ENCODE results near the gene HIRIP3. TPM values are rescaled to one million over a fixed set of nuclear protein-coding genes. Genes with fewer than 3 reads are reported as not detected.

HIRIP3 gene
- total RNA-seq, 1 donor from 2014 or later: 43.0 TPM

DNA sequence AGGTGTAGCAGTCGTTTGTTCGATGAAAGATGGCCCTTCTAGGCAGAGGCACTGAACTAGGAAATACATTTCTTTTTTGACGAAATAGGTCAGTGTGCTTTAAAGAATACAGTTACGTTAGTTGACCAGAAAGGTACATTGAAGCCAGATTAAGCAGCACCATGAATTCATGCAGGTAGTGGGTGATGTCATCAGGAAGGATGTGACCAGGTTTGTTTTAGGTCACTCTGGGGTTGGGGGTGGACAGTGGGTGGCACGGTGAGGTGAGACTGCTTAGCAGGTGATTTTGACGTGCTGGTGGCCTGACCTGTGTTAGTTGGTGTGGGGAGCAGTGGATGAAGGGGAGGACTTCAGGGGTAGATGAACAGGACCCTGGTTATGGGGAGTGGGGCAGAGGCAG lies 4.2 kb upstream of the HIRIP3 start:
- intact Hi-C loops (cut with micrococcal nuclease): loop anchor here (5.0 kb wide), 1 partner anchor 182 kb away; the partner anchor contains the start of gene PAGR1

DNA sequence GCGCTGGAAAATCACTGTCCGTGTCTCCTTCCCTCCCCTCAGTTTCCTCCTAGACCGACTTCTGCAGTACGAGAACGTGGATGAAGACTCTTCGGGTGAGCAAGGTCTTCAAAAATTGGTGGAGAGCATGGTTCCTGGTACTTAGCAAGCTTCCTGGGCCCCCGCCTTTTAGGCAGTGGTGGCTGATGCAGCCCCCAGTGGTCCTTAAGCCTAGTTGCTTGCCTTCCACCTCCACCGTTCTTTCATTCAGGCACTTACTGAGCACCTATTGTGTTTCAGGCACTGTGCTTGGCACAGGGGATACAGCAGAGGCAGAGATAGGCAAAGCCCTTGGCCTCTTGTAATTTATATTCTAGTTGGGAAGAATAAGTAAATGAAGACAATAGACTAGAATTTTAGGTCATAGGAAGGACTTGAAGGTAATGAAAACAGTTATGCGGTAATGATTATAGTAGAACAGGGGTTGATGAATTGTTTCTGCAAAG lies 1.4 kb upstream of the HIRIP3 start:
- intact Hi-C loops (cut with micrococcal nuclease): loop anchor here (1.0 to 5.0 kb wide), 4 partner anchors 24 to 180 kb away; partner anchors contain the start of genes CDIPT, KCTD13, PAGR1 and TAOK2

DNA sequence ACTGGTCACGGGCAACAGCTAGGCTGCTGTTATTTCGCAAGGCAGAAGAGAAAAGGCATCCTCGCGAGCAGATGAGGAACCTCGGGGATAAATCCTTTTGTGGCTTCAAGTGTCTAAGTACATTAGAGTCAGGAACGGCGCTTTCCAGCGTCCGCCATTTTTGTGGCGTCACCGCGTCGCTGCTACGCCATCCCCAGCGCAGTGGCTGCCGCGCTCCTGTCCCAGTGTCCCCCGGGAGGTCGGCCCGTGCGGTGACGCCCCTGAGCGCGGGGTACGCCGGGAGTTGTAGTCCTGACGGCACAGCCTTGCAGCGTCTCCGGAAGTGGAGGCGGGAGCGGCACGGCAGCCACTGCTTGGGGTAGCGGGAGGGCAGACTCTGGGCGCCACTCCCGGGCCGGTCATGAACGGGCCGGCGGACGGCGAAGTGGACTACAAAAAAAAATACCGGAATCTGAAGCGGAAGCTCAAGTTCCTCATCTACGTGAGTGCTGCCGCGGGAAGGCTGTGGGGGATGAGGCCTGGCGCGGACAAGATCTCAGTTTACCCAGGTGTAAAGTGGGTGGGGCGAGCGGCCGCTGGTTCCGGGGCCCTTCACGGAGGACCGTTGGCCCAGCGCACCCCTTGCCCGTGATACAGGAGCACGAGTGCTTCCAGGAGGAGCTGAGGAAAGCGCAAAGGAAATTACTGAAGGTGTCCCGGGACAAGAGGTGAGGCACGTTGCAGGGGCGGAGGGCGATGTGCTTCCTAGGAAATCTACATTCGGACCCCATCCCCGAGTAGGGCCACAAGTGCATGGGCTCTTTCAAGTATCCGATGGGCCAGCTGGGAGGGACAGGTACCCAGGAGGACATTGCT lies 721 bp upstream of the HIRIP3 start, which contains the start of gene INO80E:
INO80E (plus strand) TSS at position 331 of the 855 bp plus-strand sequence; CDS start at position 401, 70 bp downstream.
- intact Hi-C loops (cut with micrococcal nuclease): loop anchor here (1.0 to 5.0 kb wide), 4 partner anchors 23 to 179 kb away; partner anchors contain the start of genes CDIPT, KCTD13, PAGR1 and TAOK2

DNA sequence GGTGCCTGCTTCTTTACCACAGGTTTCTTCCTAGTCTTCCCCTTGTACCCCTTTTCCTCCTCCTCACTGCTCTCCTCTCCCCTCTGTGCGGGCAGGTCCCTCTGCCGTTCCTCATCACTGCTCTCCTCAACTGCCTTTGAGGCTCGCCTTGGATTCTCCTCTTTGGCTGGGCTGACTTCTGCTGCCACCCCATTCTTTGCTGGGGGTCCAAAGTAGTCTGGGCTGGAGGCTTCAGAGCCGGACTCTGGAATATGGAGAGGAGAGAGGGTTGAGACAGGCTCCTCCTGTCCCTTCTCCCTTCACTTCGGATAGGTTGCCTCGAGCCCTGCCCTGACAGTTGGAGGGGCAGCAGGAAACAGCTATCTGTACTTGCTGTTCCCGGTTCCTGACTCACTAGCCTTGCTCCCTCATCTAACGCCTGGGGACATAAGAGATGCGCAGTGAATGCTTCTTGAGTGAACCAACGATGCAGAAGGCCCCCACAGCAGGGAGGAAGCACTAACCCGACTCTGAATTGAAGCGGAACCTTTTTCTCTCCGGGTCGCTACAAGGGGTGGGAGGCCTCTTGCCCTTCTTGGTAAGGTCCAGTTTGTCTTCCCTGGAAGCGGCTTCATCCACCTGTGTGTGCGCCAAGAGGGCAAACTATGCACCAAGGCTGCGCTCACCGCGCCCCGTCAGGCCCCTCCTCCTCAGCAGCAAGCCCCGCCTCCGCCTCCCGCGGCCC lies 655 bp downstream of the HIRIP3 start:
- intact Hi-C loops (cut with micrococcal nuclease): loop anchor here (5.0 kb wide), 1 partner anchor 177 kb away; the partner anchor contains the start of gene PAGR1

DNA sequence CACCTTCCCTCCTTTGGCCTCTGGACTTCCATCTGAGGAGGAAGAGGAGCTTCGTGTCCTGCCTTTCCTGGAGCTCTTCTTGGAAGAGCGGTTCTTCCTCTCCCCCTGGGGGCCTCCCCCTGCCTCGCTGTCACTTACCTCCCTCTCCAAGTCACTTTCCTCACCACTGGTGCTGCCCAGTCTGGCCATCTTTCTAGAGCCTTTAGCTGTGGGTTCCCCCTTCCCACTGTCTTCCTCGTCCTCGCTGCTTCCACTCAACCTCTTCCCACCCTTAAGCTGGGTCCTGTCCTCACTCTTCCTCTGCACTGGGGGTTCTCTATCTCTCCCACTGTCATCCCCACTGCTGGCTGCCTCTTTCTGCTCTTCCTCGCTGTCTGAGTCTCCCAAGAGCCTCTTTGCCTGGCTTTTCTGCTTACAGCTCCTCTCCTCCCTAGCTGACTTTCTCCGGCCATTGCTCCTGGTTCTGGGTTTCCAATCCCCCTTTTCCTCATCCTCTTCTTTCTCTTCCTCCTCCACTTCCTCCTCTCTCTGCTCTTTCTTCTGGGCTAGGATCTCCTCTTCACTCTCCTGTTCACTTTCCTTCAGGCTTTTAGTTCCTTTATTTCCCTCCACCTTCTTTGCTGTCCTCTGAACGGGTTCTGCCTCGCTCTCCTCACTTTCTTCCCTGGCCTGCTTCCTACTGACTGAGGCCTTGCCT lies 1.4 kb downstream of the HIRIP3 start:
- intact Hi-C loops (cut with micrococcal nuclease): no loop called here

DNA sequence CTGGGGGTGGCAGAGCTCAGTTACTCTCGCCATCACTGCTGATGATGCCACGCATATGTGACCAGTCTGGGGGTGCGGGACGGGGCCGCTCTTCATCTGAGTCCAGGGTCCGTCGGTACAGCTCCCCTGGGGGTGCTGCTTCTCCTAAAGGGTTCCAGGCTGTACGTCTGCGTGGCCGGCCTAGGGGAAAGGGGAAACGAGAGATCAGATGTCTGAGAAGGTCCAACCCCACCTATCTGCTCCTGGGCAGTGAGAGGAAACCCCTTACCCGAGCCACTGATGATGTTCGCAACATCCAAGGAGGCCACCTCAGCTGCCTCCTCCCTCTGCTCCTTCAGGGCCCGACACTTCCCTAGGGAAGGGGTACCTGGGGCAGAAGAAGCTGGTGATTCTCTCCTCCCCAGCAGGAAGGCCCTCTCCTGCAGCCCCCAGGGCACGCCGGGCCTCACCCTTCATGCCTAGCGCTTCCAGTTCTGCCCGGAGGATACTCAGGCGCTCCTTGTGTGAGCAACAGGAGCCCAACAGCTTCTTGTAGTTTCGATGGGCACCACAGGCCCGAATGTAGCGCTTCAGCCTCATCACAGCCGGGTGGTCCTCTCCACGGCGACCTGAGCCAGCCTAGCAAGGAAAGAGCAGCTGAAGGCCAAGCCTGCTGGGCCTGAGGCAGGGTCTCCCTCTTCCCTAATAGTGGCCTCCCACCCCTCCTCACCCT lies 2.1 kb downstream of the HIRIP3 start:
- intact Hi-C loops (cut with micrococcal nuclease): no loop called here

DNA sequence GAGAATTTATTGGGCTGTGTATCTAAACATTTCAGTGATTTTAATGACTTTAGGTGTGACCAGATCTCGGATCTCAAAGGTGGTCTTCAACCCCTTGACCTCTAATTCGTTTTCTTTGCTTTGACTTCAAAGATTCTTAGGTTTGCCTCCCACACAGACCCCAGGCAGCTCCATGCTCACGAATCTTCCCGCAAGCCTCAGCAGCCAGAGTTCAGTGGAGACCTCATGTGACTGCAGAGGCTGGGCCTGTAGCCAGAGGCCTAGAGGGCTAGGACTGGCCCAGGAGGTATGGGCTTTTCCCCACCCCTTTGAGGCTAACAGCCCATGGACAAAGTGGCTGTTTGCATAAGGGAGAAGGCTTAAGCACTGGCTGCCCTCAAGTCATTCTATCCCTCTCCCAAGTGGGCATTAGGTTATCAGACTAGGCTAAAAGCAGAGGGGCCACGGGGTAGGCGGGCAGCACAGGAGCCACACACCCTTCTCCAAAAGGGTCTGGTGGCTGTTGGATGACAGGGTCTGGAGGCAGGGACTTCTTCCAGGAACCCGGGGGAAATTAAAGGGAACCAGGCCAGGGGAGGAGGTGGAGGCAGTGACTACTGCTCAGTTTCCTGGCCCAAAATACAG lies 3.0 kb downstream of the HIRIP3 start:
- intact Hi-C loops (cut with micrococcal nuclease): no loop called here

DNA sequence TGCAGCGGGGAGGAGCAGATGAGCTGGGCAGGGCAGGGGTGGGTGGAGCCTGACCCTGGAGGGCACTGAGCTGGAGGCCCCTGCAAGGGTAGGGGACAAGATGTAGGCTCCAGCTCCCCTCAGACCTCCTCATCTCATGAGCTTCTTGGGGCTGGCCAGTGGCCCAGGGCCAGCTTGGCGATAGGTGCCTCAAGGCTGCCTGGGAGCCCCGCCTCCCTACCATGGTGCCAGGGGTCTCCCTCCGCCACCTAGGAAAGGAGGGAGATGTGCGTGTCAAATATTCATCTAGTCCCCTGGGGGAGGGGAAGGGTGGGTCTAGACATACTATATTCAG lies 3.9 kb downstream of the HIRIP3 start:
- intact Hi-C loops (cut with micrococcal nuclease): no loop called here

DNA sequence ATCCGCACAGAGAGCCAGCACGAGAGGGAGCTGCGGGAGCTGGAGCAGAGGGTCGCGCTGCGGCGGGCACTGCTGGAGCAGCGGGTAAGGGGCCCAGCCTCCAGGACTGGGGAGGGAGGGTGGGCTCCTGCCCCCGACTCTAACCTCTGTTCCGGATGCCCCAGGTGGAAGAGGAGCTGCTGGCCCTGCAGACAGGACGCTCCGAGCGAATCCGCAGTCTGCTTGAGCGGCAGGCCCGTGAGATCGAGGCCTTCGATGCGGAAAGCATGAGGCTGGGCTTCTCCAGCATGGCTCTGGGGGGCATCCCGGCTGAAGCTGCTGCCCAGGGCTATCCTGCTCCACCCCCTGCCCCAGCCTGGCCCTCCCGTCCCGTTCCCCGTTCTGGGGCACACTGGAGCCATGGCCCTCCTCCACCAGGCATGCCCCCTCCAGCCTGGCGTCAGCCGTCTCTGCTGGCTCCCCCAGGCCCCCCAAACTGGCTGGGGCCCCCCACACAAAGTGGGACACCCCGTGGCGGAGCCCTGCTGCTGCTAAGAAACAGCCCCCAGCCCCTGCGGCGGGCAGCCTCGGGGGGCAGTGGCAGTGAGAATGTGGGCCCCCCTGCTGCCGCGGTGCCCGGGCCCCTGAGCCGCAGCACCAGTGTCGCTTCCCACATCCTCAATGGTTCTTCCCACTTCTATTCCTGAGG lies 4.4 kb downstream of the HIRIP3 start:
- intact Hi-C loops (cut with micrococcal nuclease): no loop called here

DNA sequence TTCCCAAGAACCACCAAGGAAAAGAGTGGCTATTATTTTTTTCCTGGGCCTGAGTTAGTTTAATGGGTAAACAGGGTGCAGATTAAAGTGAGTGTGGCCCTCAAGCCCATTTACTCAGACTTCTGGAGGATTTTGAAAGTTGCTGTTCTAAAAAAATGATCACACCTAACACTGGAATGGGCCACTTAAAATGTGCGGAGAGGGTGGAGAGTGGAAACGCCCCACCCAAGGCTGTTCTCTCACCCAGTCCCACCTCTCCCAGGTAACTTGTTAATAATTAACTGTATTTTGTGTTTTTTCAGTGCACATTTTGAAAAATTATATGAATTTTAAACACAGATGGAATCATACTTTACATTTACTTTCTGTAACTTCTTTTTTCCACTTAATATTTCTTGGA lies 5.4 kb downstream of the HIRIP3 start:
- intact Hi-C loops (cut with micrococcal nuclease): no loop called here

DNA sequence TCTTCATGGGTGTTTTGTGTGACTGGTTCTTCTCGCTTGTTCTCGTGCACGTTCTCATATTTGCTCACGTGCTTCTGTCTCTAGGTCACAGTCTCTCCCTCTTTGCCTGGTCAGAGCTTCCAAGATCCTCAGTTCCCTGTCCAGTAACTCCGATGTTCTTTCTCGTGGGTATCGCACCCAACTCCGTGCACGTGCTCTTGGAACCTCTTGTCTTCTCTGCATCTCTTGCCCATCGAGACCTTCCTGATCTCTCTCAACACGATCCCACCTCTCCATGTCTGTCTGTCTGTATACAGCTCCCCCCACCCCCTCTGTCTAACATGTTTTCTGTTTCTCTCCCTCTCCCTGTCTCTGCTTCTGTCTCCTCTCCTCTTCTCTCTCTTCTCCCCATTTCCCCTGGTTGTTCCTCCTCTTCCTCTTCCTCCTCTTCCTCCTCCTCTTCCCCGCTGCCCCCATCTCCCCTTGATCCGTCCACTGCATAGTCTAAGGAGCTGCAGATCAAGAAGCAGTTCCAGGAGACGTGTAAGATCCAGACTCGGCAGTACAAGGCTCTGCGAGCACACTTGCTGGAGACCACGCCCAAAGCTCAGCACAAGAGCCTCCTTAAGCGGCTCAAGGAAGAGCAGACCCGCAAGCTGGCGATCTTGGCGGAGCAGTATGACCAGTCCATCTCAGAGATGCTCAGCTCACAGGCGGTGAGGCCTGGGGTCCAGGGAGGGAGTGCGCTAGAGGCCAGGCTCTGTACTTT lies 6.1 kb downstream of the HIRIP3 start:
- intact Hi-C loops (cut with micrococcal nuclease): no loop called here

DNA sequence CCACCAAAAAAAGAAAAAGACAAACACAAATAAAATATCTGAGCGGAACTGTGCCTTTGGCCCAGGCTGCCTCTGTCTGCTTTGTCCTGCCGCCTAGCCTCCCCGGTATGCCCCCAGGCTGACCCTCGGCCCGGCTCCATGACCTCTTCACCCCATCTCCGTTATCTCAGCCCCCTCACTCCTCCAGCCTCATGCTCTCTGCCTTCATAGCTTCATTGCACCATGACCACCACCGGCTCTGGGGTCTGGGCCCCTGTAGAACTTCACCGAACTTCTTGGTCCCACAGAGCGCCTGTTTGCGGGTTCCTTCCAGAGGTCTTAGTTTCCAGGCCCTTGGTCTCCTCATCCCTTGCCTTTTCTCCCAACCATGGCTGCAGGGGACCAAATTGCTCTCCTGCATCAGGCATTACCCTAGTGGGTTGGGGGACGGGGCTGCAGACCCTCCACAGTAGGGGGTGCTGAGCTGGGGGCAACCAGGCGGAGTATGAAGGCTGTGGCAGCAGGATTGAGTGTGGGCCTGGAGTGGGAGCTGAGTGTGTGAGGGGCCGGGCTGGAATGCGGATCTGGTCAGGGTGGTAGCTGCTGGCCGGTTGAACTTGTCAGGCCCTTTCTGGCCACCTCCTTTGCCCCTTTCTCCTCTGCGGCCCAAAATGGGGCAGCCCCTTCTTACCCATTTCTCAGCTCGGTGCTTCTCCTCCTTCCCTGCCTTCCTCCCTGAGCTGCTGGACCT lies 6.9 kb downstream of the HIRIP3 start:
- intact Hi-C loops (cut with micrococcal nuclease): no loop called here

DNA sequence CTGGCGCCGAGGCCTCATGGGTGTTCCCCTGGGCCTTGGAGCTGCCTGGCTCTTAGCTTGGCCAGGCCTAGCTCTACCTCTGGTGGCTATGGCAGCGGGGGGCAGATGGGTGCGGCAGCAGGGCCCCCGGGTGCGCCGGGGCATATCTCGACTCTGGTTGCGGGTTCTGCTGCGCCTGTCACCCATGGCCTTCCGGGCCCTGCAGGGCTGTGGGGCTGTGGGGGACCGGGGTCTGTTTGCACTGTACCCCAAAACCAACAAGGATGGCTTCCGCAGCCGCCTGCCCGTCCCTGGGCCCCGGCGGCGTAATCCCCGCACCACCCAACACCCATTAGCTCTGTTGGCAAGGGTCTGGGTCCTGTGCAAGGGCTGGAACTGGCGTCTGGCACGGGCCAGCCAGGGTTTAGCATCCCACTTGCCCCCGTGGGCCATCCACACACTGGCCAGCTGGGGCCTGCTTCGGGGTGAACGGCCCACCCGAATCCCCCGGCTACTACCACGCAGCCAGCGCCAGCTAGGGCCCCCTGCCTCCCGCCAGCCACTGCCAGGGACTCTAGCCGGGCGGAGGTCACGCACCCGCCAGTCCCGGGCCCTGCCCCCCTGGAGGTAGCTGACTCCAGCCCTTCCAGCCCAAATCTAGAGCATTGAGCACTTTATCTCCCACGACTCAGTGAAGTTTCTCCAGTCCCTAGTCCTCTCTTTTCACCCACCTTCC lies 7.9 kb downstream of the HIRIP3 start:
- intact Hi-C loops (cut with micrococcal nuclease): no loop called here

DNA sequence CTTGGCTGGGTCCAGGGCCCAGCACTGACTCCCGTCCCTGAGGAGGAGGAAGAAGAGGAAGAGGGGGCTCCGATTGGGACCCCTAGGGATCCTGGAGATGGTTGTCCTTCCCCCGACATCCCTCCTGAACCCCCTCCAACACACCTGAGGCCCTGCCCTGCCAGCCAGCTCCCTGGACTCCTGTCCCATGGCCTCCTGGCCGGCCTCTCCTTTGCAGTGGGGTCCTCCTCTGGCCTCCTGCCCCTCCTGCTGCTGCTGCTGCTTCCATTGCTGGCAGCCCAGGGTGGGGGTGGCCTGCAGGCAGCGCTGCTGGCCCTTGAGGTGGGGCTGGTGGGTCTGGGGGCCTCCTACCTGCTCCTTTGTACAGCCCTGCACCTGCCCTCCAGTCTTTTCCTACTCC lies 8.5 kb downstream of the HIRIP3 start:
- intact Hi-C loops (cut with micrococcal nuclease): no loop called here

DNA sequence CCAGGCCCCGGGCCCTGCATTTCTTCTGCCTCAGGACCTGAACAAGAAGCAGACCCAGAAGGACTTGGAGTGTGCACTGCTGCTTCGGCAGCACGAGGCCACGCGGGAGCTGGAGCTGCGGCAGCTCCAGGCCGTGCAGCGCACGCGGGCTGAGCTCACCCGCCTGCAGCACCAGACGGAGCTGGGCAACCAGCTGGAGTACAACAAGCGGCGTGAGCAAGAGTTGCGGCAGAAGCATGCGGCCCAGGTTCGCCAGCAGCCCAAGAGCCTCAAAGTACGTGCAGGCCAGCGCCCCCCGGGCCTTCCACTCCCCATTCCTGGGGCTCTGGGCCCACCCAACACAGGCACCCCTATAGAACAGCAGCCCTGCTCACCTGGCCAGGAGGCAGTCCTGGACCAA lies 9.2 kb downstream of the HIRIP3 start:
- intact Hi-C loops (cut with micrococcal nuclease): no loop called here

DNA sequence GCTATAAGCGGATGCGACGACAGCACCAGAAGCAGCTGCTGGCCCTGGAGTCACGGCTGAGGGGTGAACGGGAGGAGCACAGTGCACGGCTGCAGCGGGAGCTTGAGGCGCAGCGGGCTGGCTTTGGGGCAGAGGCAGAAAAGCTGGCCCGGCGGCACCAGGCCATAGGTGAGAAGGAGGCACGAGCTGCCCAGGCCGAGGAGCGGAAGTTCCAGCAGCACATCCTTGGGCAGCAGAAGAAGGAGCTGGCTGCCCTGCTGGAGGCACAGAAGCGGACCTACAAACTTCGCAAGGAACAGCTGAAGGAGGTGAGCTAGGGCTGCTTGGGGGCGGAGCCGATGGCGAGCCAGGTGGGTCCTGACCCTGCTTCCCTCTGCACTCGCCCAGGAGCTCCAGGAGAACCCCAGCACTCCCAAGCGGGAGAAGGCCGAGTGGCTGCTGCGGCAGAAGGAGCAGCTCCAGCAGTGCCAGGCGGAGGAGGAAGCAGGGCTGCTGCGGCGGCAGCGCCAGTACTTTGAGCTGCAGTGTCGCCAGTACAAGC lies 10.1 kb downstream of the HIRIP3 start:
- intact Hi-C loops (cut with micrococcal nuclease): no loop called here

DNA sequence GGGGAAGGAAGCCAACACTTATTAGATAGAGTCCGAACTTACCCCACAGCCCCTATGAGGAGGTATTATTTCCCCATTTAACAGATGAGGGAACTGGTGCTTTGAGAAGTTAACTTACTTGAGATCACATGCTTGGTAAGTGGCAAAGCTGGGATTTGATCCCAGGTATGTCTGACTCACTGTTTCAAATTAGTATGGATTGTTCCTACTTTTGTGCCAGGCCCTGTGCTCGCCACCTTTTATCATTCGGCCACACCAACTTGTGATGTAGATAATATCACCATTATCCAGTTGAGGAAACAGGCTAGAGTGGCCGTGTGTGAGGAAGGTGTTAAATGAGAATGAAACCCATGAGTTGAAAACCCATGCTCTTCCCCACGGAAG lies 10.7 kb downstream of the HIRIP3 start:
- intact Hi-C loops (cut with micrococcal nuclease): no loop called here

Data from T-helper 2 cell treated with Interferon-gamma antibody and Interleukin-4, amounts not matched to agents 100 ng/mL and 5 ng/mL, for 36 hours (primary cell).